ENCODE data around the gene TMEM94. TPM values are rescaled to one million over a fixed set of nuclear protein-coding genes. Genes with fewer than 3 reads are reported as not detected.

TMEM94 gene
- total RNA-seq, 3 donors from 2014 or later, result 45.1 to 62.5 (median 51.1) TPM

DNA sequence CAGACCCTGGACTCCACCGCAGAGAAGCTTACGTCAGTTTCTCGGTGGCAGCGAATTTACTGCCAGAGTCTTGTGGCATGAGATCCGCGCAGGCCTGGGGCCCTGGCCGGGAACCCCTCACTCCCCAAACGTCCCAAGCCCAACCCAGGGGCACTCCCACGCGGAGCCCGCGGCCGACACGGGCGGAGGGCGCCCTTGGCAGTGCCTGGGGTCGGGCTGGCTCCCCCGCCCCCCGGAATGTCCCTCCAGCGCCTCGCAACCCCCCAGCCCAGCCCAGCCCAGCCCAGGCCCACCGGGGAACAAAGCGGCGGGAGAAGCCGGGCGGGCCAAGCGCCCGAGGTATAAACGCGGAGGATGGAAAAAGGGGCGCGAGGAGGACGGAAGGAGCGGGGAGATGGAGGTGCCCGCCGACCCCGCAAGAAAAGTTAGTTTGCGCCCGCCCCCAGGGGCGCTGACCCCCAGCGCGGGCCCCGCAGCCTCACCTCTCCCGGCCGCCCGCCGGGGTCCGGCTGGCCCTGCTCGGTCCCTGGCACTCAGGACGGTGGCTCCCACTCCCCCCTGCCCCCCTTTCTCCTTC, 58.6 kb downstream of the TMEM94 start:
- no peaks in the 10 kb centered on the region for H3K9me3 ChIP-seq
- peak overlapping the region; percentile 89 to 94 (median 91) for H3K4me3 ChIP-seq
- H3K4me1 ChIP-seq, result peaks cover 8 to 28% of the 10 kb centered on the region in 2 donors
- intact Hi-C loops (cut with DNase I; ENCODE audit: low total_unique reads), result no loop called here
- TF ChIP-seq, protein P1, sequence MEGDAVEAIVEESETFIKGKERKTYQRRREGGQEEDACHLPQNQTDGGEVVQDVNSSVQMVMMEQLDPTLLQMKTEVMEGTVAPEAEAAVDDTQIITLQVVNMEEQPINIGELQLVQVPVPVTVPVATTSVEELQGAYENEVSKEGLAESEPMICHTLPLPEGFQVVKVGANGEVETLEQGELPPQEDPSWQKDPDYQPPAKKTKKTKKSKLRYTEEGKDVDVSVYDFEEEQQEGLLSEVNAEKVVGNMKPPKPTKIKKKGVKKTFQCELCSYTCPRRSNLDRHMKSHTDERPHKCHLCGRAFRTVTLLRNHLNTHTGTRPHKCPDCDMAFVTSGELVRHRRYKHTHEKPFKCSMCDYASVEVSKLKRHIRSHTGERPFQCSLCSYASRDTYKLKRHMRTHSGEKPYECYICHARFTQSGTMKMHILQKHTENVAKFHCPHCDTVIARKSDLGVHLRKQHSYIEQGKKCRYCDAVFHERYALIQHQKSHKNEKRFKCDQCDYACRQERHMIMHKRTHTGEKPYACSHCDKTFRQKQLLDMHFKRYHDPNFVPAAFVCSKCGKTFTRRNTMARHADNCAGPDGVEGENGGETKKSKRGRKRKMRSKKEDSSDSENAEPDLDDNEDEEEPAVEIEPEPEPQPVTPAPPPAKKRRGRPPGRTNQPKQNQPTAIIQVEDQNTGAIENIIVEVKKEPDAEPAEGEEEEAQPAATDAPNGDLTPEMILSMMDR (IDR thresholded peaks at IDR 0.05), result no peak
- TF ChIP-seq POLR2AphosphoS5 (IDR thresholded peaks at IDR 0.05) (no peak), POLR2A (IDR thresholded peaks at IDR 0.05) (no peak)
- peak overlapping the region; percentile 92 to 95 for H3K27ac ChIP-seq
- no peak for DNase-seq (ENCODE audit: low spot score in 2 of 2)
- H3K36me3 ChIP-seq, result no peaks in the 10 kb centered on the region
- no peaks in the 10 kb centered on the region for H3K27me3 ChIP-seq

DNA sequence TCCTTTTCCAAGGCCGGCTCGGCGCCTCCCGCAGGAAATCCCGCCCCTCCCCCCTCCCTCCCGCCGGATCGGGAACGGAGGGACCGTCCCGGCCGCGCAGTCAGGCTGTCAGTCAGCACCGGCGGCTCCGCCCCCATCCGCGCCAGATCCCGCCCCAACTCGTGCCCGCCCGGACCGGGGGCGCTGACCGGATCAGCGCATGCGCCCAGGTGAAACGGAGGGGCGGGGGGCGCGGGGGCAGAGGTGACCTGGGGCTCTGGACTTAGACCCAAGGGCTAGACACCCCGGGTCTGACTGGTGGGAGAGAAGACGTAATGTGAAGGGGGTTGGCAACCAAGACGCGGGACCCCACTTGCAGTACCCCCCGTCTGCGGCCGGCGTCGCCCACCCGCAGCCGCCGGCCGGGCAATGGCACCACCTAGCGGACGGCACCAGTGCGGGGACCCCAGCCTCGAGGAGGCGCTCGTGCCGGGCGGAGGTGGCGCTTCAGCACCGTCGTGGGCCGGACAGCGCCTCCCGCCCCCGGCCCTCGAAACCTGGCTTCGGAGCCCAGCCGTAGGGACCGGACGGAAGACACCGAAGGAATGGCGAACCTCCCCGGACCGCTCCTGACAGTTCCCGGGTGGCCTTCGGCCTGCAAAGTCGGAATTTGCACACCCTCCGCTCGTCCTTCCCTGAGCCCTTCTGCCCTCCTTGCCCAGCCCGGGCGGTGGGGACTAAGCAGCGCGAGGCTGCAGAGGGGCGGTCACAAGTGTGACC, 59.2 kb downstream of the TMEM94 start, which contains the start of gene CASKIN2:
Gene CASKIN2, minus strand, starts transcription at position 42 of the 759 bp plus-strand sequence. CDS start 1,733 bp downstream, outside the sequence.
- peak; percentile 94 to 97 for DNase-seq (ENCODE audit: low spot score in 2 of 2)
- TF ChIP-seq, protein P1 (IDR thresholded peaks at IDR 0.05), result peak; percentile 93 to 99 (median 98)
- TF ChIP-seq POLR2A (IDR thresholded peaks at IDR 0.05) (no peak), POLR2AphosphoS5 (IDR thresholded peaks at IDR 0.05) (peak in 1 of 3 donors; percentile 10)
- Histone ChIP-seq H3K36me3 (no peaks in the 10 kb centered on the region), H3K4me1 (peaks cover 8 to 28% of the 10 kb centered on the region in 2 donors), H3K27ac (peak within 1 kb of the TSS; percentile 92 to 95), H3K27me3 (no peaks in the 10 kb centered on the region), H3K9me3 (no peaks in the 10 kb centered on the region), H3K4me3 (peak within 1 kb of the TSS; percentile 89 to 94 (median 91))
- intact Hi-C loops (cut with DNase I; ENCODE audit: low total_unique reads), result no loop called here

GRCh38 chr17:75516255-75516618, 59.8 kb downstream of the TMEM94 start, which contains the start of gene TSEN54:
Gene TSEN54, plus strand, starts transcription at chr17:75516528. Its CDS starts 33 bp downstream, at chr17:75516561.
- peaks cover 8 to 28% of the 10 kb centered on the region in 2 donors for H3K4me1 ChIP-seq
- DNase-seq (ENCODE audit: low spot score in 2 of 2), result peak; percentile 90 to 94
- H3K4me3 ChIP-seq, result peak within 1 kb of the TSS; percentile 89 to 94 (median 91)
- no peaks in the 10 kb centered on the region for H3K36me3 ChIP-seq
- no peaks in the 10 kb centered on the region for H3K27me3 ChIP-seq
- no peaks in the 10 kb centered on the region for H3K9me3 ChIP-seq
- intact Hi-C loops (cut with DNase I; ENCODE audit: low total_unique reads), result no loop called here
- H3K27ac ChIP-seq, result peak within 1 kb of the TSS; percentile 92 to 95
- TF ChIP-seq POLR2AphosphoS5 (IDR thresholded peaks at IDR 0.05) (no peak), POLR2A (IDR thresholded peaks at IDR 0.05) (no peak)
- TF ChIP-seq, protein P1 (IDR thresholded peaks at IDR 0.05), result no peak

DNA sequence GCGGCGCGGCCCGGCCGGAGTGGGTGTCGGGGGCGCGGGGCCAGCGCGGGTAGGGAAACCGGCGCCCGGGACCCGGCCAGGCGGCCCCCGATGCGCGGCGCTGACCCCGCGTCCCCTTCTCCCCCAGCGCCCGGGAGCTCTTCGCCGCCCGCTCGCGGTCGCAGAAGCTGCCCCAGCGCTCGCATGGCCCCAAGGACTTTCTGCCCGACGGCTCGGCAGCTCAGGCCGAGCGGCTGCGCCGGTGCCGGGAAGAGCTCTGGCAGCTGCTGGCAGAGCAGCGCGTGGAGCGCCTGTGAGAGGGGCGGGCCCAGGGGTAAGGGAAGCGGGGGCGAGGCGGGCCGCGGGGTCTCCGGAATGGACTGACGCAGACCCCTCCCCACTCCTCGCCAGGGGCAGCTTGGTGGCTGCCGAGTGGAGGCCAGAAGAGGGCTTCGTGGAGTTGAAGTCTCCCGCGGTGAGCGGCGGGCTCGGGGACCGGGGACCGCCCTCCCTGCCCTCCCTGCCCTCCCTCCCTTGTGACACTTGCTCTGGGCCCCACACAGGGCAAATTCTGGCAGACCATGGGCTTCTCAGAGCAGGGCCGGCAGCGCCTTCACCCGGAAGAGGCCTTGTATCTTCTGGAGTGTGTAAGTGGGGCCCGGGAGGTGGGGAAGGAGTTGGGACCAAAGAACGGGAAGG, 60.3 kb downstream of the TMEM94 start:
- no peaks in the 10 kb centered on the region for H3K27me3 ChIP-seq
- intact Hi-C loops (cut with DNase I; ENCODE audit: low total_unique reads), result no loop called here
- no peak for DNase-seq (ENCODE audit: low spot score in 2 of 2)
- H3K4me3 ChIP-seq, result peak overlapping the region; percentile 89 to 94 (median 91)
- no peaks in the 10 kb centered on the region for H3K36me3 ChIP-seq
- TF ChIP-seq, protein P1 (IDR thresholded peaks at IDR 0.05), result no peak
- TF ChIP-seq POLR2A (IDR thresholded peaks at IDR 0.05) (no peak), POLR2AphosphoS5 (IDR thresholded peaks at IDR 0.05) (no peak)
- H3K4me1 ChIP-seq, result peaks cover 8 to 27% of the 10 kb centered on the region in 2 donors
- no peaks in the 10 kb centered on the region for H3K9me3 ChIP-seq
- peak overlapping the region; percentile 40 to 95 for H3K27ac ChIP-seq
